Stimulated activated CD4-positive, alpha-beta T cell treated with anti-CD3 and anti-CD28 coated beads, Interleukin-15, amount 100 ng/mL, for 24 hours (primary cell): Measurements from ENCODE around the gene MMP17.

Experiments
- DNase-seq: peaks from one replicate; pipeline ENCODE4 v3.0.0-alpha.2; 2020

The MMP17 gene

DNA sequence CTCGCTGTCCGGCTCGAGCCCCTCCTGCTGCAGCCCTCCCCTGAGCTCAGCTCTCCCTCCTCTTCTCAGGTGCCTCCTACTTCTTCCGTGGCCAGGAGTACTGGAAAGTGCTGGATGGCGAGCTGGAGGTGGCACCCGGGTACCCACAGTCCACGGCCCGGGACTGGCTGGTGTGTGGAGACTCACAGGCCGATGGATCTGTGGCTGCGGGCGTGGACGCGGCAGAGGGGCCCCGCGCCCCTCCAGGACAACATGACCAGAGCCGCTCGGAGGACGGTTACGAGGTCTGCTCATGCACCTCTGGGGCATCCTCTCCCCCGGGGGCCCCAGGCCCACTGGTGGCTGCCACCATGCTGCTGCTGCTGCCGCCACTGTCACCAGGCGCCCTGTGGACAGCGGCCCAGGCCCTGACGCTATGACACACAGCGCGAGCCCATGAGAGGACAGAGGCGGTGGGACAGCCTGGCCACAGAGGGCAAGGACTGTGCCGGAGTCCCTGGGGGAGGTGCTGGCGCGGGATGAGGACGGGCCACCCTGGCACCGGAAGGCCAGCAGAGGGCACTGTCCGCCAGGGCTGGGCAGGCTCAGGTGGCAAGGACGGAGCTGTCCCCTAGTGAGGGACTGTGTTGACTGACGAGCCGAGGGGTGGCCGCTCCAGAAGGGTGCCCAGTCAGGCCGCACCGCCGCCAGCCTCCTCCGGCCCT, 22.8 kb downstream of the MMP17 start:
- peak; percentile 40 for DNase-seq

DNA sequence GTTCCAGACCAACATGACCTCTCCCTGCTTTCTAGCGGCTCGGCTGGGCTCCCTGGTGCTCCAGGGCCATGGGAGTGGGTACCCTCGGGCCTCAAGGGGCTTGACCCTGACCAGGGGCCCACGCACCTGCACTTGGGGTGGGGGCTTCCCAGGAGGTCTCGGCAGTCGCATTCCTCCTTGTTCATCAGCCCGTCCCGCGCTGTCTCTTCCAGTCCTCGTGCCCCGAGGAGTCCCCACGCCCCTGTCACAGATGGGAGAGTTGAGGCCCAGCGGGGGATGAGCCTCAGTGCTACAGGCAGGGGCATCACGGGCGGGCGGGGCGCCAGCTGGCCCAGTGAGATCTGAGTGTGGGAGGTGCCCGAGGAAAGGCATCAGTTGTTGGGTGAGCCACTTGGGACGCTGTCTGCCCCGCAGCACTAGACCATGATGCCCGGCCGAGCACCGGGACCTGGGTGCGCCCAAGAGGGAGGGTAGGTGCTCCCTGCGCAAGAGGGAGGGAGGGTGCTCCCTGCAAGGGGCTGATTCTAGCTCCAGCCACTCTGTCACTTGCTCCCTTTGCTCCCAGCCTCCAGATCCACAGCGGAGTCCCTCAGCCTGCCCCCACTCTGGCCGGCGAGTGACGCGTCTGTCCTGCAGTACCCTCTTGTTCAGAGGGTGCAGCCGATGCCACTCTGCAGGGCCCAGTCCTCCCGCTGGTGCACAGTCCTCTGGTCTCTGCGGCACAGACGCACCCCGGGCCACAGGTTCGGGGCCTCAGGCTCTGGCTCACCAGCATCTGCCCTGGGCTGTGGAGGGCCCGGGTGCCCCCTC, 23.8 kb downstream of the MMP17 start:
- no peak for DNase-seq

DNA sequence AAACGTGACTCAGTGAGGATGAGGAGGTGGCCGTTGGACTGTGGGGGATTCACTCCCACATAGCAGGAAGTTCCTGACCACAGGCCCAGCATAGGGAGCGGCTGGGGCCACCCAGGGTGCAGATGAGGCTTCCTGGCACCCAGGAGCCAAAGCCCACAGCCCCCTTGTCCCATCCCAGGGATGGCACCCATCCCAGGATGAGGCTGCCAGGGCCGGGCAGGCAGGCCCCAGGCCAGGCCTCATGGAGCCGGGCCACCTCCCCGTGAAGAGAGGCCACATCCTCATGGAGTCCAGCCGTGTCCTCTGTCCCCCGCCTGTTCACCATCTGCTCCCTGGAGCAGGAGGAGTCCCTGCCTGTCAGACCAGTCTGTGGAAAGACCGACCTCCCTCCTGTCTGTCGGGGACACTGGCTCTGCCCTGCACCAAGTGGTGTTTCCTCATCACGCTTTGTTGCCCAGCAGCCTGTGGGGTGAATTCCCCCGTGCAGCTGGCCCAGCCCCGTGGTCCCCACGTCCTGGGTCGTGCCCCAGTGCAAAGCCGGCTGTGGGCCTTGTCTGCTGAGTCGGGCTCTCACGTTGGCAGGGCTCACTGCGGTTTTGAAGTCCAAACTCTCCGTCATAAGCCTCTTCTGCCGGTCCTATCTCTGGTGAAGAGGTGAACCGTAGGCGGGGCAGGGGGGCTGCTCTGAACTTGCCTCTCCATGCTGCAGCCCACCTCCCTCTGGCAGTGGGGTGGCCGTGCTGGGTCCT, 24.5 kb downstream of the MMP17 start:
- no peak for DNase-seq

DNA sequence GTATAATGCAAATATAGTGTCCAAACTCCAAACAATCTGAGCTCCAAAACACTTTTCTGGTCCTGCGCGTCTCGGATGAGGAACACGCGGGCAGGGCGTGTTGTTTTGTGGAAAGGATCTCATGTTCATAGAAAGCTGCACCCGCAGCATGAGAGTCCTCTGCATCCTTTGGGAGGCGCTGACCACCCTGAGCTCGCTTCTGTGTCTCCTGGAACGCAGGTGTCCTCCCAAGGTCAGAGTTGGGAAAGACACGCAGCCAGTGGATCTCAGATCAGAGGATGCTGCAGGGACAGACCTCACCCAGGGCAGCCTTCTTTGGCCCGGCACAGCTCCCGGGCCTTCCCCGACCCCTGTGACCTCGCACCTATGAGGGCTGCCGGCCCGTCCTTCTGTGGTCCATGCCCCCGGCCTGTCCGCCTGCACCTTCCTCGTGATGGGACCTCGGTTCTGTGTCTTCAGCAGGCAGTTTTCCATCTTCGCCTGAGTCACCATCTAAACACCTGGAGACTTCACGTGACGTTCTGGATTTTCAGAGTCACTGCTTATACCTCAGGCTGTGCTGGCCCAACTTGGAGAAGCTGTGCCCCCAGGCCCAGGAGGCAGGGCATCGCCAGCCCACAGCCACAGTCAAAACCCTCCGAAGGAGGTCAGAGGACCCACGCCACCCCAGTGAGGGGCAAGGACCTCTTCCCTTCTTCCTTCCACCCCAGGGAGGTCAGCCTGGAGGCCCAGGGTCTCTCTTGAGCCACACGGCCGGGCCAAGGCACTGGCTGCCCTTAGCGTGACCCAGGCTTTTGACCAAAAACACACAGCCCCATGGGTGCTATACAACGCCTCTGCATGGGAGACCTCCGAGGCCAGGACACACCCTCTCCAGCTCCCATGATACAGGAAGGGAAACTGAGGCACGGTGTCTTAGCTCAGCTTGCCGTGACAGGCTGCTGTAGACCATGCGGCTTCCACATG, 25.9 kb downstream of the MMP17 start:
- no peak for DNase-seq

DNA sequence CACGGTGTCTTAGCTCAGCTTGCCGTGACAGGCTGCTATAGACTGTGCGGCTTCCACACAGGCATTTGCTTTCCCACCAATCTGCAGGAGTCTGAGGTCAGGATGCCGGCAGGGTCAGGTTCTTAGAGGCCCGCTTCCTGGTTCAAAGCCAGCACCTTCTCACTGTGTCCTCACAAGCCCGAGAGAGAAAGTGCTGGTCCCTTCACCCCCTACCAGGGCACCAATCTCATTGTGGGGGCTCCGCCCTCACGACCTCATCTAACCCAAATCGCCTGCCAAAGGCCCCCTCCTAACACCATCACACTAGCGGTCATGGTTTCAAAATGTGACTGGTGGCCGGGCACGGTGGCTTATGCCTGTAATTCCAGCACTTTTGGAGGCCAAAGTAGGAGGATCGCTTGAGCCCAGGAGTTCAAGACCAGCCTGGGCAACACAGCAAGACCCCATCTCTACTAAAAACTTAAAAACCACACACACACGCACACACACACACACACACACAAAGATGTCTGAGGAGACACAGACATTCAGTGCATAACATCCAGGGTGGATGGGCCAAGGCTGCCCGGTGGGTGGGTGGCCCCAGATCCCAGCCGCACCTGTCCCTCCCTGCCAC, 26.8 kb downstream of the MMP17 start:
- no peak for DNase-seq

DNA sequence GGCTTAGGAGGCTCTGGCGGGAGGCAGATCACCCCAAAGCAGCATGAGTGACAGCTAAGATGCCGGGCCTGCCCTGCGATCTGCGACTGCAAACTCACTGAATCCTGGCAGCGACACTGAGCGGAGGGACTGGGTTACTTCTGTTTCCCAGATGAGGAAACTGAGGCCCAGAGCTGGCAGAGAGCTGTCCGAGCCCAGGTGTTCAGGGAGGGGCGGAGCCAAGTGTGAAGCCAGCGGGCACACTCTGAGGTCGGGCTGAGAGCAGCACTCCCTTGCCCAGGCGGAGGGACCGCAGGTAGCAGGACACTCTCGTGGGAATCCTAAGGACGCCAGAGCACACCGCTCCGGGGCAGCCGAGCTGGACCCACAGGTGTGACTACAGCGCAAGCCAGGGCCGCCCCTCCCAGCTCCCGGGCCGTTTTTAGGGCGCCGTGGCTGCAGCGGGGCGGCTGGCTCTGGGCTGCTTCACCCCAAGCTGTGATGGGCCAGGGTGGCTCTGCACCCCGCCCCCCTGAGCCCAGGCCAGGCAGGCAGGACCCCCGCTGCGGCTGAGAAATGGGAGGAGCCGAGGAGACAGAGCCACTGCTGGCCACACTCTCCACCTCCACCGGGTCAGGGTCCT, 27.4 kb downstream of the MMP17 start:
- DNase-seq = no peak

DNA sequence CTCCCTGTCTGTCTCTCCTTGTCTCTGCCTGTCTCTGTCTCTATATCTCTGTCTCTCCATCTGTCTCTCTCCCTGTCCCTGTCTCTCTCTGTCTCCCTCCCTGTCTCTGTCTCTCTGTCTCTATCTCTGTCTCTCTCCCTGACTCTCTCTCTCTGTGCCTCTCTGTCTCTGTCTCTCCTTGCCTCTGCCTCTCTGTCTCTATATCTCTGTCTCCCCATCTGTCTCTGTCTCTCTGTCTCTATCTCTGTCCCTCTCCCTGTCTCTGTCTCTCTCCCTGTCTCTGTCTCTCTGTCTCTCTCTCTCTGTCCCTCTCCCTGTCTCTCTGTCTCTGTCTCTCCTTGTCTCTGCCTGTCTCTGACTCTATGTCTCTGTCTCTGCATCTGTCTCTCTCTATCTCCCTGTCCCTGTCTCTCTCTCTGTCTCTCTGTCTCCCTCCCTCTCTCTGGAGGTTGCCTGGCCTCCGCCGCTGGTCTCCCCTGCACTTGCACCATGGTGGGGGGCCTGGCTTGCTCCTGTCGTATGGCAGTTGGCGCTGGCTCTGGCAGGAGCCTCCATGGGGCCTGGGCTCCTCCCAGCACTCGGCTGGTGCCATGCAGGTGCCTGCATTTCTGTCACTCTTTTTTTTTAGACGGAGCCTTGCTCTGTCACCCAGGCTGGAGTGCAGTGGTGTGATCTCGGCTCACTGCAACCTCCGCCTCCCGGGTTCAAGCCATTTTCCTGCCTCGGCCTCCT, 28.3 kb downstream of the MMP17 start:
- DNase-seq = no peak

DNA sequence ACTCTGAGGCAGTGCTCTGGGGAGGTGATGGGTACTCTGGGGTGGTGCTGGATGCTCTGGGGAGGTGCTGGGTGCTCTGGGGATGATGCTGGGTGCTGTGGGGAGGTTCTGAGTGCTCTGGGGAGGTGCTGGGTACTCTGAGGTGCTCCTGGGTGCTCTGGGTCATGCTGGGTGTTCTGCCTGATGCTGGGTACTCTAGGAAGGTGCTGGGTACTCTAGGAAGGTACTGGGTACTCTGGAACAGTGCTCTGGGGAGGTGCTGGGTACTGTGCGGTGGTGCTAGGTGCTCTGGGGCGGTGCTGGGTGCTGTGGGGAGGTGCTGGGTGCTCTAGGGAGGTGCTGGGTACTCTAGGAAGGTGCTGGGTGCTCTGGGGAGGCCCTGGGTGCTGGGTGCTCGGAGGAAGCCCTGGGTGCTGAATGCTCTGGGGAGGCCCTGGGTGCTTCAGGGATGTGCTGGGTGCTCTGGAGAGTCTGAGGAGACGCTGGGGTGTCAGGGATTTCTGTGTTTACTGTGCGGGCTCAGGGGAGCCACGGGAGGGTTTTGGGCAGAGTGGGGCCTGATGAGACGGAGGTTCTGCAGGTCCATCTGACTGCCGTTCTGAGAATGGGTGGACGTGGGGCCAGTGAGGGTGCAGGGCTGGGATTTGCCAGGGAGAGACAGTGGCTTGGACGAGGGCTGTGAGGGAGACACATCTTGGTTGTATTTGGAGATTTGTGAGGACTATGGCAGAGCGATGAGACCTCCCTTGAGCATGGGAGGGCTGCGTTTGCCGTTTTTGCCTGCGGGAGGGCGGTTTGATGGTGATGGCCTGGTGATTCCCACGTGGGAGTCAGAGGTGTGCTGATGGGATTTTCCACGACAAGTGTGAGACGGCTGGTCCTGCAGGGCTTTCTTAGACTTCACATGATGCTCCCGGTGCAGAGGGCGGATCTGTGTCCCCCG, 30.0 kb downstream of the MMP17 start:
- DNase-seq = no peak

DNA sequence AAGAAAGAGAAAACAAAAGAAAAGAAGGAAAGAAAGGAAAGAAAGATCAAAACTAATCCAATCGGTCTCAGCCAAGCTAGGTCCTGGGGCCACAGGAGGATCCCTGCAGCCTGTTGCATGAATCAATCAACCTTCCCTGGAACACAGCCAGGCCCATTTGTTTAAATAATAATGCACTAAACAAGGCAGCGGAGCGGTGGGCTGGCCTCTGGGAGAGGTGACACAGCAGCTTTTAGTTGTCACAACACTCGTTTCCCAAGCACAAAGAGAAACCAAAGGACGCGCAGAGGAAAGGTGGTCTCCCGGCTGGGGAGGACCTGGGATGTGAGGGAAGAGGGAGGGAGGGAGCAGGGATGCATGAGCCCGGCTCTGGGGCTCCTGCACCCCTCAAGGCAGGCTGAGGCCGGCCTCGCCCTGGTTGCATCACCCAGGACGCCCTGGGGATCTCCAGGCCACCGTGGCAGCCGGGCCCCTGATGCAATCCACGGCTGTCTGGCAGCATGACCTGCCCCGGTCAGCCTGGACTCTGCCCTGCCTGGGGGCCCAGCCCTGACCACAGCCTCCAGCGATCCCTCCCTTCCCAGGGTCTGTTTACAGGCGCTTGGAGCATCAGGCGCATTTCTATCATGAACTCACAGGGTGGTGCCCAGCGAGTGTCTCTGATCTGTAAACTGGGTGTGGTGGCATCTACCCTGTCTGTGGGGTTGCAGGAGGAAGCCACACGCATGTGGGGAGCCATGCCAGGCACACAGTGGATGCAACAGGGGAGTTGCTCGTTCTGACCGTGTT, 32.5 kb downstream of the MMP17 start:
- no peak for DNase-seq

DNA sequence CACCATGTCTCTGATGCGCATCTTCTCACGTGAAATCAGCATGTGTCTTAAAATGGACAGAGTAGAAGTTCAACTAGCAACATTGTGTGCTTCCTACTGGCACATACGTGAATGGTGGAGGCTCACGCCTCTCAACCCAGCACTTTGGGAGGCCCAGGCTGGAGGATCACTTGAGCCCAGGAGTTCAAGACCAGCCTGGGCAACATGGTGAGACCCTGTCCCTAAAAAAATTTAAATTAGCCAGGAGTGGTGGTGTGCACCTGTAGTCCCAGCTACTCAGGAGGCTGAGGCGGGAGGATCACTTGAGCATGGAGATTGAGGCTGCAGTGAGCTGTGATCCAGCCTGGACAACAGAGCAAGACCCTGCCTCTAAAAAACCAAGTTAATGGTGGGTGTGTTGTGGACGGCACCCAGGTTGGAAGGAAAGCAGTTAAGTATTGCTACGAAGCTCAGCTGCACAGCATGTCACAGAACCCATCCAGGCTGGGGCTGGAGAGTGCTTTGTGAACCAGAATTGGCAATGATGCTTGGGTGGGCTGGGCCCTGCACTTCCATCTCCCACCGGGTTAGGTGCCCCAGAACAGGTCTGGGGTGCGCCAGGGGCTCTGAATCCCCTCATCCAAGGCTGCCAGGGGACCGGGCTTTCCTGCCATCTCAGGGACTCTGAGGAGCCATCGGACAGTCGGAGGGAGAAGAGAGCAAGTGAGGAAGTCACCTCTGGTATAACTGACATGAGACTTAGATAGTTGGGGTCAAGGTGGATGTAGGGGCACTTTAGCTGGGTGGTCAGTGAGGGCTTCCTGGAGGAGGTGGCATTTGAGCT, 33.3 kb downstream of the MMP17 start:
- DNase-seq = no peak

DNA sequence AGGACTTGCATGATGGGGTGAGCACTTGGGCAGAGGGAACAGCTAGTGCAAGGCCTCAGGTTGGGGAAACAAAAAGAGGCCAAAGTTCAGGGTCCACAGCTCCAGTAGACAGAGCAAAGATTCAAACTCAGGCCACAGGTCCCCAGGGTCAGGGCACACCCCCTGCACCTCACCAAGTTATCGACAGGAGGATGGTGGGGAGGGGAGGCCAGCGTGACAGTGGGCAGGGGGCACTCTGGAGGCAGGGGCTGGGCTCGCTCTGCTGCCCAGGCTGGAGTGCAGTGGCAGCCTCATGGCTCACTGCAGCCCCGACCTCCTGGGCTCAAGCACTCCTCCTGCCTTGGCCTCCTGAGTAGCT, 33.9 kb downstream of the MMP17 start:
- DNase-seq = no peak

DNA sequence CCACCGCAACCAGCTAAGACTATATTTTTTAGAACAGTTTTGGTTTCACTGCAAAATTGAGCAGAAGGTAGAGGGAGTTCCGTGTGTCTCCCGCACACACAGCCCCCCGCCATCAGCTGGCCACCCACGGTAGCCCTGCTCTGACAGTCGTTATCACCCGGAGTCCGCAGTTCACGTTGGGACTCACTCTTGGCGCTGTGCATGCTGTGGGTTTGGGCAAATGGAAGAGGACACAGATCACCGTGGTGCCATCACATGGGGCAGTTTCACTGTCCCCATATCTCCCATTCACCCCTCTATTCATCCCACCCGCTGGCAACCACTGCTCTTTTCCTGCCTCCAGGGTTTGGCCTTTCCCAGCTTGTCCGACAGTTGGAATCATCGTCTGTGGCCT, 34.4 kb downstream of the MMP17 start:
- no peak for DNase-seq

DNA sequence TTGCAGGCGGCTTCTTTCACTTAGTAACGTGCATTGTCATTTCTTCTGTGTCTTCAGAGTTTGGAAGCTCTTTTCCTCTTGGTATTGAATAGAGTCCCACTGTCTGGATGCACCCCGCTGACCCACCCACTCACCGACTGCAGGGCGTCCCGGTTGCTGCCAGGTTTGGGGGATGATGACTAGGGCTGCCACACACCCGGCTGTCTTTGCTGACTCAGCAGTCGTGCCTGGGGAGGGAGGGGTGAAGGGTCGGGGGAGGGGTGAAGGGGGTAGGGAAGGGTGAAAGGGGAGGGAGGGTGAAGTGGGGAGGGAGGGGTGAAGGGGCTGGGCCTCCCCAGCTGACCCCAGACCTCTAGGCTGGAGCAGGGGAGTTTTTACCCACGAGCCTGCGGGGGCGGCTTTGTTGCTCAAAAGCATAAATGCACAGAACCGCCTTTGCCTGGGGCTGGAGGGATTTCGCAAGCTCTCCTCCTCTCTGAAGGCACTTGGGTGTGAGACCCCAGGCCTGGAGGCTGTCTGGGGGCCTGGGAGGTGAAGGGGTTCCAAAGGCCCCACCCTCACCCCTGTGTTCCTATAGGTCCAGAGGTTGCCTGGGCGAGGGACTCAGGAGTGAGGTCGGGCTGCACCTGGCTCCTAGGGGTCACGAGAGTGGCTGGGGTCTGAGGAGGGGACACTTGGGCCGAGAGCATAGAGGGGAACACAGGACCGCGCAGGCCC, 35.0 kb downstream of the MMP17 start:
- DNase-seq = no peak

DNA sequence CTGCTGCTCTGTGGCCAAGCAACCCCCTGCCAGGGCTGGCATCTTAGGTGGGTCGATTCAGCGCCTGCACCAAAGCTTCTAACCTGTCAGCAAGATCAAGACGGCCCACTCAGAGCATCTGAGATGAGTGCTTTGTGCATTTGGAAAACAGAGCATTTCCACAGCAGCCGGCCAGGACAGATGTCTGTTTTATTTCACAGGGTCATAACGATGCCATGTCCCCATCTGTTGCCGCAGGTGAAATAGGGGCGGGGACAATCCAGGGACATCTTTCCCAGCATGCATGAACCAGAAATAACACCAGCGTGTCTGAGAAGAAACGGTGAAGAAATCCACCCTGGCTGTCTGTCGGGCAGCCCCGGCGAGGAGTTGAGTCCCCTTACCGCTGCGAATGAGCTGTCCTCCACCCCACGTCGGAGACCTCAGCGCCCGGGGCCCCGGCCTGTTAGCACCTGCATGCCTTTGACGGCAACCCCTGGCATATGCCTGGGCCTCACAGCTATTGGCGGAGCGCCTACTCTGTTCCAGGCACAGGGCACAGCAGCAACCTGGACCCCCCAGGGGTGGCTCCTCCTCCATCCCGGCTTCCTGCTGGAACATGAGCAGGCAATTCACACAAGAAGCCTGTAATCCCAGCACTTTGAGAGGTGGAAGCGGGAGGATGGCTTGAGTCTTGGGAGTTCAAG, 35.7 kb downstream of the MMP17 start:
- no peak for DNase-seq

DNA sequence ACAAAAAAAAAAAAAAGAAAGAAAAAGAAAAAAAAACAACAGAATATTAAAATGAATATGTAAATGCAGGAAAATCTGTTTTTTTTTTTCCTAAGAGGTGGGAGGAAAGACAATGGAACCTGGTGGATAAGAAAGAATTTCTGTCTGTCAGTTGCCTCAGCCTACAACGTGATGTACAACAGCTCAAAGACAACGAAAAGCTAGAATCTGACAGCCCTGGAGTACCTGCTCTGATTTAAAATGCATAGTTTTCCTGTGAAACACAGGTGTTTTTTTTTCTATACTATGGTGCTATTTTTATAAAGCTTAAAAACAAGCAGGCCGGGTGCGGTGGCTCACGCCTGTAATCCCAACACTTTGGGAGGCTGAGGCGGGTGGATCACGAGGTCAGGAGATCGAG, 36.3 kb downstream of the MMP17 start:
- no peak for DNase-seq

DNA sequence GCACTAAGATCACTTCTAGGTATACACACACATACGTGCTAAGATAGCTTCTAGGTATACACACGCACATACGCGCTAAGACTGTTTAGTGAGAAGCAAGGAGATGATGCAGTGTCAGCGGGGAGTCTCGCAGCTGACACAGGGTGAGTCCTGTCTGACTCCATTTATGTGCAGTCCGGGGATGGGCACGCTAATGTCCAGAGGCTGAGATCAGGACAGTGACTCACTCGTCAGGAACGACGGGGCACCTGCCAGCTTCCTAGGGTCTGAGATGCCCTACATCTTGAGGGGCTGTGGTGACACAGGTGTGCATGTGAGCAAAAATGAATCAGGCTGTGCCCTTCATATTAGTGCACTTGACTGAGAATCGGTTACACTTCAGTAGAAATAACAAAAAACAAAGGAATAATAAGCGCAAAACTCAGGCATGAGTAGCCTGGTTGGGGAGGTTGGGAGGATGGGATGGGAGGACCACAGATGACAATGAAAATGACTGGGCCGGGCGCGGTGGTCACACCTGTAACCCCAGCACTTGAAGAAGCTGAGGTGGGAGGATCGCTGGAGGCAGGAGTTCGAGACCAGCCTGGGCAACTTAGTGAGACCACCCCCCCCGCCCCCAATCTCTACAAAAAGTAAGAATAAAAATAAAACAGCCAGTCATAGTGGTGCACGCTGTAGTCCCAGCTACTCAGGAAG, 37.1 kb downstream of the MMP17 start:
- no peak for DNase-seq
